Measurements from ENCODE around the gene PCNT.

The PCNT gene, protein sequence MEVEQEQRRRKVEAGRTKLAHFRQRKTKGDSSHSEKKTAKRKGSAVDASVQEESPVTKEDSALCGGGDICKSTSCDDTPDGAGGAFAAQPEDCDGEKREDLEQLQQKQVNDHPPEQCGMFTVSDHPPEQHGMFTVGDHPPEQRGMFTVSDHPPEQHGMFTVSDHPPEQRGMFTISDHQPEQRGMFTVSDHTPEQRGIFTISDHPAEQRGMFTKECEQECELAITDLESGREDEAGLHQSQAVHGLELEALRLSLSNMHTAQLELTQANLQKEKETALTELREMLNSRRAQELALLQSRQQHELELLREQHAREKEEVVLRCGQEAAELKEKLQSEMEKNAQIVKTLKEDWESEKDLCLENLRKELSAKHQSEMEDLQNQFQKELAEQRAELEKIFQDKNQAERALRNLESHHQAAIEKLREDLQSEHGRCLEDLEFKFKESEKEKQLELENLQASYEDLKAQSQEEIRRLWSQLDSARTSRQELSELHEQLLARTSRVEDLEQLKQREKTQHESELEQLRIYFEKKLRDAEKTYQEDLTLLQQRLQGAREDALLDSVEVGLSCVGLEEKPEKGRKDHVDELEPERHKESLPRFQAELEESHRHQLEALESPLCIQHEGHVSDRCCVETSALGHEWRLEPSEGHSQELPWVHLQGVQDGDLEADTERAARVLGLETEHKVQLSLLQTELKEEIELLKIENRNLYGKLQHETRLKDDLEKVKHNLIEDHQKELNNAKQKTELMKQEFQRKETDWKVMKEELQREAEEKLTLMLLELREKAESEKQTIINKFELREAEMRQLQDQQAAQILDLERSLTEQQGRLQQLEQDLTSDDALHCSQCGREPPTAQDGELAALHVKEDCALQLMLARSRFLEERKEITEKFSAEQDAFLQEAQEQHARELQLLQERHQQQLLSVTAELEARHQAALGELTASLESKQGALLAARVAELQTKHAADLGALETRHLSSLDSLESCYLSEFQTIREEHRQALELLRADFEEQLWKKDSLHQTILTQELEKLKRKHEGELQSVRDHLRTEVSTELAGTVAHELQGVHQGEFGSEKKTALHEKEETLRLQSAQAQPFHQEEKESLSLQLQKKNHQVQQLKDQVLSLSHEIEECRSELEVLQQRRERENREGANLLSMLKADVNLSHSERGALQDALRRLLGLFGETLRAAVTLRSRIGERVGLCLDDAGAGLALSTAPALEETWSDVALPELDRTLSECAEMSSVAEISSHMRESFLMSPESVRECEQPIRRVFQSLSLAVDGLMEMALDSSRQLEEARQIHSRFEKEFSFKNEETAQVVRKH (N-terminal part only)

DNA sequence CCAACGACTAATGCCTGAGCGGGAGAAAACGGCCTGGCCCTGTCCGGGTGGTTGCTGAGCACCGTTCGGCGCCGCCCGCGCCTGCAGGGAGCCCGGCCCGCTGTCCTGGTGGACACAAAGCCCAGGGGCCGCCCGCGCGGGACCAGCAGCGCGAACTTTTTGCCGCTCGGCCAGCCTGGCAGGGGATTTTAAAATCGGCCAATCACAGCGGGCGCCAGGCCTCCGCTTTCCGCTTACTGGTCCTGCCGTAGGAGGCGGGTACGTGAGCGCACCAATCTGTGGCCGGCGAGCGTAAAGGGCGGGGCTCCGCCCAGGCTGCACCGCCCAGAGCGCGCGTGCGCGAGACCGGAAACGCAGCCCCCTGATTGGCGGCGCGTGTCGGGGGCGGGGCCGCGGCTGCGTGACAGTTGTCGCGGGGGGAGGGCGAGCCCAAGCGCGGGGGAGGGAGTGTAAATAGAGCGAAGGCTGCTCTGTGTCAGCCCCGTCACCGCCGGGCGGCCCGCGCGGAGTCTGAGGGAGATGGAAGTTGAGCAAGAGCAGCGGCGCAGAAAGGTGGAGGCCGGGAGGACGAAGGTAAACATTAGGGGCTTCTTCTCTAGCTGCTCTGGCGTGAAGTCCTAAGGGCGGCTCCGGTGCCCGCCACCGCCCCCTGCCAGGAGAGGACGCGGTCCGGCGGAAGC lies at the start of gene PCNT, which contains the start of gene C21orf58:
PCNT (plus strand) TSS at position 447 of the 680 bp plus-strand sequence; CDS start at position 520, 73 bp downstream.
C21orf58 (minus strand) TSS at position 161 of the 680 bp plus-strand sequence. CDS start 1,132 bp downstream, outside the sequence.
- in situ Hi-C loops (cut with HindIII; ENCODE audit: low sequenced_read_pairs) = no loop called here

DNA sequence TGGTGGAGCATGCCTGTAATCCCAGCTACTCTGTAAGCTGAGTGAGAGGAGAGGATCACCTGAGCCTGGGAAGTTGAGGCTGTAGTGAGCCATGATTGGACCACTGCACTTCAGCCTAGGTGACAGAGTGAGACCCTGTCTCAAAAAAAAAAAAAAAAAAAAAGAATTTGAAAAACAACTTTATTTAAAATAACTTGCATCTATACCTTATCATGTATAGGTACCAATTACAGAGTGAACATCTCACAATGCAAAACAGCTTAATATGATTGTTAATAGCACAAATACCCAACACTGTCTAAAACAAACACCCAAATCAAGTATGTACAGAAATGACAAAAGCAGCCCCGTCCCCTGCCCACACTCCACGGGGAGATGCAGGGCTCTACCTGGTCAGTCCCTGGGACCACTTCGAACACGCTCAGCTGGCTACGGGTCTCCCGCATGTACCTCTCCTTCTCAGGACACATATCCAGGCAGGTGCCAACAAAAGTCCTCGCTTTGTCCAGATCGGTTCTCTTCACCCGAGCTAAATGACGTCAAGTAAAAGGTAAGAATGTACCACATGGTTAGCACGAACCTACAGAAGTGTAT lies 49.1 kb upstream of the PCNT start:
- in situ Hi-C loops (cut with HindIII; ENCODE audit: low sequenced_read_pairs) = no loop called here

DNA sequence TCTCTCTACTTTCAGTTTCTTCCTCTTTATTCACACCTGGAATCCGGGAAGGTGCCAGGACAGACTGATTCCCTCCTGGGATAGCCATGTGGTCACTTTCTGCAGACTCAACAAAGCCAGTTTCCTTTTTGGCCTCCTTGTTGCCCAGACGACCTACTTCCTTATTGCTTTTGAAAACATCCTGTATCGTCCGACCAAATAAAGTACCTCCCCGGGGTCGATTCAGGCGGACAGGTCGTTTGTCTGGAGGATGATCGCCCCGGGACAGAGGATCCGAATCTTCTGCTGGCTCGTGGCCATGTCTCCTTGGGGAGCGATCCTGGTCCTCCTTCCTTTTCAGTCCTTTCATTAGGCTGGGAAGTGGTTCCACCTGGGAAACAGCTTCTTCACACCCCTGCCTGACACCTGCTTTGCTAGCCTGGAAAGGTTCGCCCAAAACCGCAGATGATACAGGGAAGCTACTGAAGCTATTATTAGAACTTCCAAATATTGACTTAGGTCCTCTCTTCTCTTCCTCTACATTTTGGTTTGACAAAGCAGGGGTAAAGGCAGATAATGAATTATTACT lies 39.8 kb upstream of the PCNT start:
- in situ Hi-C loops (cut with HindIII; ENCODE audit: low sequenced_read_pairs) = no loop called here

DNA sequence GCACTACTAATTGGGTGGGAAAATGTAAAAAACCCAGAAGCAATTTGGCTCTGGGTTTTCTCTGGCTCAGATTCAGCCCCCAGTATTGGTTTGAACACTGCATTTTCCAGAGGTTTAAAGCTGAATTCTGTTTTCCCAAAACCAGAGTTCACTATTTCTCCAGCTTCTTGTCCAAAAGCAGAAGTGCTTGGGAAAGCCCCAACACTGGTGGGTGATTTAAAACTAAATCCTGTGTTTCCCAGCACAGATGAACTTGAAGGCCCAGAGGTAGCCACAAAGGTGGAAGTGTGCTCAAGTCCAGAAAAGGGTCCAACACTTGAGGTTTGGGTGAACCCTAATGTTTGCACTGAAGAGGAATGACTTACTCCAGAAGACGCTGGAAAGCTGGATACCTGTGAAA lies 39.2 kb upstream of the PCNT start:
- in situ Hi-C loops (cut with HindIII; ENCODE audit: low sequenced_read_pairs) = no loop called here

DNA sequence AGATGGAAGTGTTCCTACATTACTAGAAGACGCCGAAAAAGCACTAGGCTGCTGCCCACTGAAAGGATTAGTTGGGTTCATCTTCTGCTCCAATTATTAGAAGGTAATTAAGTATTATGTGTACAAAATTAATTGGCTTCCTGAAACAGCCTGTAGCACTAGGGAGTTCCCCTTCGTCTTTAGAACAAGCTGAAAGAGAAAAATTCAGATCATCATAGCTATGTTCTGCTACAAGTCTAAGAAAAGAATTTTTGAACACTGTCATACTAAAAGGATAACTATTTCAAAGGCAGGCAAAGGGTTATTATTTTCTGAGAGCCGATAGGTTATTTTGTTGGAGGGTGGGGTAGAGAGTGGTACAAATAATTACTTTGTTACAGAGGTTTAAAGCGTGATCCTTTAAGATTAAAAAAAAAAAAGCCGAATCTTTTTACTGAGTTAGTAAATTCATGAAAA lies 38.7 kb upstream of the PCNT start, which contains the start of gene MCM3AP:
MCM3AP (minus strand) TSS at position 406 of the 456 bp plus-strand sequence; CDS start at position 81, 325 bp downstream.
- in situ Hi-C loops (cut with HindIII; ENCODE audit: low sequenced_read_pairs) = no loop called here

DNA sequence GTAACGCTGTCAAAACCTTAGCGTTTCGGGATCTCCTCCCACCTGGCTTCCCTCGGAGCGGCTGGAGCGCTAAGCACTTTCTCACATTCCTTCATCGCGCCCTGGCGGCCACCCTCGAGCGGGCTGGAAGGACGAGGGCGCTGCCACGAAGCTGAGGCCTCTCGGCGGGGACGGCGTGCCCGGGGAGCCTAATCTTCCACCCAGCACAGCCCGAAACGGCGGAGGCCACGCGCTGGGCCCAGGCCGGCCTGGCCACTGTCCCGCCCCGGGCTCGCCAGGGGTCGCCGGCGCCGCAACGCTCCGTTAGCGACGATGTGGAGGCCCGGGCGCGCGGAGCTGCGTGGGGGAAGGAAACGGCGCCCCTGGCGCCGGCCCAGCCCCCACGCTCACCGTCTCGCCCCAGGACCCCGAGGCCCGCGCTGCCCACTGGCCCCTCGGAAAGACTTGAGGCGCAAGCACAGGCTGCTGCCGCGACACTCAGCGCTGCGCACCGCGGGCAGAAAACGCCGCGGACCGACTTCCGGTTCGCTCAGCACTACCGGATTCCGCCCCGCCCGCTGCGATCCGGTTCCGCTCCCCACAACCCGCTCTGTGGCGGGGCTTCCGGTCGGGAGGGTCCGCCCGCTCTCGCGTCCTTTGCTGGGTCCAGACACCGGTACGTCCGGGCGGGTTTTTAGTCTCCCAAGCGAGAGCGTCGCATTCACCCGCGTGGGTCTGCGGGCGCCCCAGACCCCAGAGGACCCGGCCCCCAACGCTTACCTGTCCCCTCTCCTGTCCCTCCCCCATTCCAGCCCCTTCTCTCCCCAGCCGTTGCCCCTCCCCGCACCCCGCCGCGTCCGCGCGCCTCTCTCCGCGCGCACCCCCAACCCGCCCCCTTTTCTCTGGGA lies 38.0 kb upstream of the PCNT start, which contains the start of gene YBEY:
YBEY (plus strand) TSS at position 582 of the 887 bp plus-strand sequence. CDS start 572 bp downstream, outside the sequence.
- in situ Hi-C loops (cut with HindIII; ENCODE audit: low sequenced_read_pairs) = no loop called here

DNA sequence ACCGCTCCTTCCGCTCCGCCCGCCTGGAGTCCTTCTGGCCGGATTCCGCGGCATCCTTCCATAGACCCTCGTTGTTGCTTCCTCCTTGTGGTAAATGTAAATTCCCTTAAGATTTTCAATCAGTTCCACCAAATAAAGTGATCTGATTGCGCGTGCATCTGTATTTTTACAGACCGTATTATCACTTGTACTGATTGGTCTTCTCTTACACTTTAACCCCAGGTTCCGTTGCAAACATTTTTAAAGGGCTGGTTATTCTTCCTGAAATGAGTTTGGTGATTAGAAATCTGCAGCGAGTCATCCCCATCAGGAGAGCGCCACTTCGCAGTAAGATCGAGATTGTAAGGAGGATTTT lies 37.3 kb upstream of the PCNT start:
- in situ Hi-C loops (cut with HindIII; ENCODE audit: low sequenced_read_pairs) = no loop called here

DNA sequence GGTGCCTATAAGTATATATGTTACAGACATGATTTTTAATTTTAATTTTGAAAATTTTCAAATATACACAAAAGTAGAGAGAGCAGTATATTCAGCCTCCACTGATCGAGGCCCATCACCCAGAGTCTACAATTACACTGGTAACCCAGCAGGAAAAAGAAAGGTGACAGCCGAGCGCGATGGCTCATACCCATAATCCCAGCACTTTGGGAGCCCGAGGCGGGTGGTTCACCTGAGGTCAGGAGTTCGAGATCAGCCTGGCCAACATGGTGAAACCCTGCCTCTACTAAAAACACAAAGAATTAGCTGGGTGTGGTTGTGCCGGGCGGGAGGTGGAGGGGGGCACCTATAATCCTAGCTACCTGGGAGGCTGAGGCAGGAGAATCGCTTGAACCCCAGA lies 36.4 kb upstream of the PCNT start:
- in situ Hi-C loops (cut with HindIII; ENCODE audit: low sequenced_read_pairs) = no loop called here

DNA sequence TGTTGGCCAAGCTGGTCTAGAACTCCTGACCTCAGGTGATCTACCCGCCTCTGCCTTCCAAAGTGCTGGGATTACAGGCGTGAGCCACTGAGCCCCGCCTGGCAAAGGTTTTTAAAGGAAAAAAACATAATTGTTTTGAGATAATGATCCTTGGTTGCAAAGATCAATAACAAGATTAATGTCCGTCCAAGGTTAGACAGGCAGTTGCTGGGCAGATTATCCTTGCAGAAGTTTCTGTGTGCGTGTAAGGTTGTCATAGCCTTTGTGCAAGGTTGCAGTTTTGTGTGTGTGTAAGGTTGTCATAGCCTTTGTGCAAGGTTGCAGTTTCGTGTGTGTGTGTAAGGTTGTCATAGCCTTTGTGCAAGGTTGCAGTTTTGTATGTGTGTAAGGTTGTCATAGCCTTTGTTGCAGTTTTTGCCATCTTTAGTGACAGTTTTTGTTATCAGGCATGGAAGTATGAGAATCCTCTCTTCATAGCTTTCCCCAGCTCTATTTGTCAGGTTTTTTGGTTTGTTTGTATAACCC lies 34.2 kb upstream of the PCNT start:
- in situ Hi-C loops (cut with HindIII; ENCODE audit: low sequenced_read_pairs) = loop anchor here (5.0 kb wide), 1 partner anchor 153 kb away; no protein-coding TSS in a partner anchor

DNA sequence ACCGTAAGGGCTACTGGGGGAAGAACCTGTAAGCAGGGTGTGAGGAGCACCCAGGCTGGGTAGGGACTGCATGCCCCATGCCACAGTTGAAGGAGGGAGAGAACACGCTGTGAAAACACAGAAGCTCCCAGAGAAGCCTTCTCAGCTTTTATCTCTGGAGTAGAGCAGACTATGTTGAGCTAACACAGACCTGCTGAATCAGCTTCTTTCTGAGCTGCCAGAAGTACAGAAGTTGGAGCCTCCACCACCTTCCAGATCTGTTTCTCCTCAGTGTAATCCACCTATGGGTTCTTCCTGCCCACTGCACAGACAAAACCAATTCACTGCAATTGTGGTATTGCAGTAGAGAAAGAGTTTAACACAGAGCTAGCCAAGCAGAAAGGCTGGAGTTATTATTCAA lies 32.4 kb upstream of the PCNT start:
- in situ Hi-C loops (cut with HindIII; ENCODE audit: low sequenced_read_pairs) = loop anchor here (5.0 kb wide), 1 partner anchor 151 kb away; no protein-coding TSS in a partner anchor

DNA sequence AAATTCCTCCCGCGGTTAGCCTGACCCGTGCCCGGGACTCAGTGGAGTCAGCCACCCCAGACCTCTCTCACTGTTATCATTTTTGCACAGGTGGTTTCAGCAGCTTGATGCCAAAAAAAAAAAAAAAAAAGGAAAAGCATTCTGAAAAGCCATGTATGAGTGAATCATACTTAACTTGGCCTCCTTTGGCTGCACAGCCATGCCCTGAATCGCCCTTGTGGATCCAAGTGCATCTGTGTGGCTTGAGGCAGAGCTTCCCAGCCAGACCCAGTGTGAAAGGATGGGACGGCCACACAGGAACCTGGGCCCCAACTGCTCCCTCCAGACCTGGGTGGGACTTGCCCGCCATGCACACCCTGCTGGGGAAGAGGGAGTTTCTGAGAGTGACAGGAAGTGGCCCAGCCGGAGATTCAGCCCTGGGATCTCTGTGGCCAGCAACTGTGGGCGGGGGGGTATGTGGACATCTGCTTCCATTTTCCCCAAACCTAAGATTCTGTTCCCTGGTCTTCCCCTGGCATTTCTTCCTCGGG lies 29.2 kb upstream of the PCNT start:
- in situ Hi-C loops (cut with HindIII; ENCODE audit: low sequenced_read_pairs) = loop anchor here (5.0 kb wide), 1 partner anchor 148 kb away; no protein-coding TSS in a partner anchor

DNA sequence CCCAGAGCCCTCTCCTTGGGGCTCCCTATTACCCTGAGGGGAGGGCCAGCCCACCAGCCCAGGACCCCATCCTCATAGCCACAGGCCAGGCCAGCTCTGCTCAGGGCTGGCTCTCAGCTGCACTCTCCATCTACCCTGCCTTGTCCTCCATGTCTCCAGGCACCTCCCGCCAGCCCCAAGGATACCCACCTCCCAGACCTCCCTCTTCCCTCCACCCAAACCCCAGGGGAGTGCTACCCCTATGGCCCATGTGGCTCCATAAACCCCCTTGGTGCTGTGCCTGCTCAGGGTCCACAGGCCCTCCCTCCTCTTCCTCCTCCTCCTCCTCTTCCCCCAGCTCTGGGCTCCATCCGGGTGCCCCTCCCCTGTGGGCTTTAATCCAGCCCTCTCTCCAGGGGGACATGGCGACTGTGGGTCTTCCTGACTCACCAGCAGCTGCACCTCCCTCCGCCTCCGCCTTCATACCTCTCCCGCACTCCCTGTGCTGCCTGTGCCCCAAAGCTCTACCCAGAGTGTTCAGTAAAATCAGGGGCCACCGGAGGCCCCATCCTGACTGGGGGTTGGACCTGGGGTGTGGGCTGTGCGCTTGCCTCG lies 28.7 kb upstream of the PCNT start:
- in situ Hi-C loops (cut with HindIII; ENCODE audit: low sequenced_read_pairs) = no loop called here

DNA sequence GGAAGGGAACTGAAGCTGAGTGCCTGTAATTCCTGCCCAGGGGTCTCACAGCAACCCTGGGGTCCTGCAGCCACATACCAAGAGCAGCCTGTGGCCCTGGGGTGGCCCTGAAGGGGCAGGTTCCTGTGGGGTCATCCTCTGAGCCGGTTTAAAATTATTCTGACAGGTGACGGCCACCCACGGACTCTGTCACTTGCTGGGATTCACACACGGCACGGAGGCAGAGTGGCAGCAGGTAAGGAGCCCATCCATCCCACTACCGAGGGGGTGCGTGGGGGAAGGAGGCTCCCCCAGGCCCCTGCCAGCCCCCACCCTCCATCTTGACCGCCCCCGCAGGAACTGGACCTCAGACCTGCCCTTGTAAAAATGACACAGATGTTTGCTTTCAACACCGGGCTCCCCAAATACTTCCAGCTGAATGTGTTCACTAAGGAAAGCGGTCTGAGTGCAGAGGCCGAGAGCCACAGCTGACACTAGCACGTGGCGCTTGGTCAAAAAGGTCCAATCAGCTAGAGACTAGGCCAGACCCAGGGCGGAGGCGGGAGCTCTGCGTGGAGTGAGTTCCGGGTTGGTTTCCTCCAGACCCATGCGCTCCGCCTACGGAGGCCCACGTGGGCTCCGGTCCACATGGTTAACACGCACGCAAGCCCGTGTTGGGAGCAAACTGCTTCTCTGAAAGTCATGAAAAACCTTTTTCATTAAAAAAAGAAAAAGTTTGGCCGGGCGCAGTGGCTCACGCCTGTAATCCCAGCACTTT lies 27.8 kb upstream of the PCNT start:
- in situ Hi-C loops (cut with HindIII; ENCODE audit: low sequenced_read_pairs) = no loop called here

DNA sequence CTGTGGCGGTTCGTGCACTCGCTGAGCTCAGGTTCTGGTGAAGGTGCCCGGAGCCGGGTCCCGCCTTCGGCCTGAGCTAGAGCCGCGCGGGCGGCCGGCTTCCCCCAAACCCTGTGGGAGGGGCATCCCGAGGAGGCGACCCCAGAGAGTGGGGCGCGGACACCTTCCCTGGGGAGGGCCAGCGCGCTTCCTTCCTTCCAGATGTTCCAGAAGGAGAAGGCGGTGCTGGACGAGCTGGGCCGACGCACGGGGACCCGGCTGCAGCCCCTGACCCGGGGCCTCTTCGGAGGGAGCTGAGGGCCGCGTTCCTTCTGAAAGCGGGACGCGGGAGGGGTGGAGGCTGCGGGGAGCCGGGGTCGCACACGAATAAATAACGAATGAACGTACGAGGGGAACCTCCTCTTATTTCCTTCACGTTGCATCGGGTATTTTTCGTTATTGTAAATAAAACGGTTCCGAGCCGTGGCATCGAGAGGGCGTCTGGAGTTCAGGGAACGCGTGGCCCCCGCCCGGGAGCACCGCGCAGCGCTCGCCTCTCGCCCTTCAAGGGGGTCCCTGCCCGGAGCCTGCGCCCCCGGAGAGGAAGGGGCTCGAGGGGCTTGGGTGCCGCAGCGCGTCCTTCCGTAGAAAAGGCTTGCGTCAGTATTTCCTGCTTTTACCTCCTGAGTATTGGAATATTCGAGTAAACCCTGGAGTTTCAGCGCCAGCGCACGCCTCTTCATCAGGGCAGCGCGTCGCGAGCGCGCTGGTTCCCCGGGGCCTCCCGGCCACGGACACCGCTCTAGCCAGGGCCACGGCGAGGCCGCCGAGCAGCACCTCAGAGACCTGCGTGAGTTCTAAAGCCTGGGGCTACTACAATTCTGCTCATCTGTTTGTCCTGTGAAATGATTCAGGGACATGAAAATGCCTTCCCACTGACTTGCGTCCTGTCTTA lies 26.4 kb upstream of the PCNT start:
- in situ Hi-C loops (cut with HindIII; ENCODE audit: low sequenced_read_pairs) = no loop called here

DNA sequence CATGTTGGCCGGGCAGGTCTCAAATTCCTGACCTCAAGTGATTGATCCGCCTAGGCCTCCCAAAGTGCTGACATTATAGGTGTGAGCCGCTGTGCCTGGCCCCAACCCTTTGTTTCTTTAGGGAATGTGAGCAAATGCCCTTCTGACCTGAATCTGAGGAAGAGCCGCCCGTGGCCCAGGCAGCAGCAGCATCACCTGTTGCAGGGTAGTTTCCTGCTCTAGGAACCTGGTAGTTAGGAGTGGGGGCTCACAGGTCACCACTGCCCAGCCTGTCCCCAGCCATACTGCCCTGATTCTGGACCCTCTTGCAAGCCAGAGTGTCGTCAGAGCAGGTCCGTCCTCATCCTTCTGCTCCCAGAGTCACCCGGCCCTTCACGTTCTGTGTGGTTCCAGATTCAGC lies 24.8 kb upstream of the PCNT start:
- in situ Hi-C loops (cut with HindIII; ENCODE audit: low sequenced_read_pairs) = no loop called here
